Activated CD4-positive, alpha-beta T cell treated with anti-CD3 and anti-CD28 coated beads for 48 hours (primary cell): ENCODE results near the gene SLC5A11.
"Not testable (repeated sequence)": the region's sequence is repeated elsewhere in the genome, so short reads cannot be mapped to it uniquely, and the experiment has no call there.

Experiments used
- DNase-seq: peaks from one replicate; pipeline ENCODE4 v3.0.0-alpha.2; 2020

SLC5A11 gene

GRCh38 chr16:24863582-24864437 is 18.0 kb downstream of the SLC5A11 start:
- DNase-seq = no peak

- no peak for DNase-seq
Measured at GRCh38 chr16:24869033-24869432, 23.3 kb downstream of the SLC5A11 start.

GRCh38 chr16:24871891-24872290 is 26.1 kb downstream of the SLC5A11 start:
- DNase-seq = no peak

GRCh38 chr16:24873028-24873427 is 27.3 kb downstream of the SLC5A11 start:
- no peak for DNase-seq

GRCh38 chr16:24875466-24875865 is 29.7 kb downstream of the SLC5A11 start:
- DNase-seq = no peak

- no peak for DNase-seq
Measured at GRCh38 chr16:24876231-24876630, 30.5 kb downstream of the SLC5A11 start.

GRCh38 chr16:24879684-24880083 is 33.9 kb downstream of the SLC5A11 start:
- no peak for DNase-seq

GRCh38 chr16:24883714-24884151 is 38.0 kb downstream of the SLC5A11 start:
- no peak for DNase-seq

GRCh38 chr16:24887472-24887871 is 41.7 kb downstream of the SLC5A11 start:
- DNase-seq = no peak

GRCh38 chr16:24890746-24891145 is 45.0 kb downstream of the SLC5A11 start:
- DNase-seq = no peak

GRCh38 chr16:24896439-24896838 is 50.7 kb downstream of the SLC5A11 start:
- DNase-seq = no peak

GRCh38 chr16:24897522-24897921 is 51.8 kb downstream of the SLC5A11 start:
- not testable (repeated sequence) for DNase-seq

GRCh38 chr16:24900230-24900629 is 54.5 kb downstream of the SLC5A11 start:
- DNase-seq = no peak

- no peak for DNase-seq
Measured at GRCh38 chr16:24906199-24906808, 60.5 kb downstream of the SLC5A11 start.

GRCh38 chr16:24906901-24907300 is 61.1 kb downstream of the SLC5A11 start:
- no peak for DNase-seq

GRCh38 chr16:24908716-24909115 is 63.0 kb downstream of the SLC5A11 start:
- no peak for DNase-seq

- DNase-seq = no peak
Measured at GRCh38 chr16:24909856-24910255, 64.1 kb downstream of the SLC5A11 start.

GRCh38 chr16:24915019-24915418 is 69.3 kb downstream of the SLC5A11 start:
- no peak for DNase-seq

- no peak for DNase-seq
Measured at GRCh38 chr16:24915576-24915975, 69.8 kb downstream of the SLC5A11 start.

GRCh38 chr16:24917236-24917635 is 71.5 kb downstream of the SLC5A11 start:
- DNase-seq = no peak

- DNase-seq = no peak
Measured at GRCh38 chr16:24917891-24918290, 72.1 kb downstream of the SLC5A11 start.

- DNase-seq = no peak
Measured at GRCh38 chr16:24918641-24919040, 72.9 kb downstream of the SLC5A11 start.

- DNase-seq = no peak
Measured at GRCh38 chr16:24919536-24919935, 73.8 kb downstream of the SLC5A11 start.

GRCh38 chr16:24920568-24920967 is 74.8 kb downstream of the SLC5A11 start:
- DNase-seq = no peak
